Skeletal muscle tissue (tissue), 4 donors: ENCODE results near the gene SPINK5. TPM values are rescaled to one million over a fixed set of nuclear protein-coding genes. Genes with fewer than 3 reads are reported as not detected.

Experiments used
- H3K27ac ChIP-seq: one replicate; pipeline ENCODE4 v1.7.0; 2013; ENCODE audit warnings: mild to moderate bottlenecking, low read depth, low read length, inconsistent platforms
- H3K27me3 ChIP-seq, 3 donors: one replicate each; pipeline ENCODE4 v1.7.0; 2013; ENCODE audit warnings: low read length in 3 of 3; ENCODE audit not compliant: control insufficient read depth in 3 of 3, insufficient read depth in 3 of 3
- H3K36me3 ChIP-seq, 3 donors: one replicate each; pipeline ENCODE4 v1.7.0; 2013; ENCODE audit warnings: low read length in 3 of 3; ENCODE audit not compliant: control insufficient read depth in 3 of 3, insufficient read depth in 3 of 3
- H3K4me1 ChIP-seq, 3 donors: one replicate each; pipeline ENCODE4 v1.7.0; 2013; ENCODE audit warnings: low read length in 3 of 3, mild to moderate bottlenecking in 3 of 3; ENCODE audit not compliant: control insufficient read depth in 3 of 3, insufficient read depth in 3 of 3
- H3K4me3 ChIP-seq, 3 donors: one replicate each; pipeline ENCODE4 v1.7.0; 2013; ENCODE audit warnings: low read length in 3 of 3
- H3K9ac ChIP-seq, 3 donors: one replicate each; pipeline ENCODE4 v1.7.0; 2013; ENCODE audit warnings: low read length in 3 of 3, mild to moderate bottlenecking in 3 of 3, moderate library complexity in 2 of 3, low read depth in 1 of 3
- H3K9me3 ChIP-seq, 3 donors: one replicate each; pipeline ENCODE4 v1.7.0; 2013; ENCODE audit warnings: low read length in 3 of 3; ENCODE audit not compliant: control insufficient read depth in 3 of 3
- total RNA-seq: library from RNA; depleted of rRNA; stranded (reverse); fragments of >200 nt; gene quantifications from one replicate; pipeline ENCODE4 v1.2.3, GENCODE V29; 2014
- donor health status: Osteomylitis.

Gene SPINK5
- total RNA-seq, 1 donor from 2014 or later = not detected

GRCh38 chr5:148135091-148136048 is 71.6 kb downstream of the SPINK5 start:
- H3K9me3 ChIP-seq = no peaks in the 10 kb centered on the region
- no peaks in the 10 kb centered on the region for H3K36me3 ChIP-seq
- H3K4me1 ChIP-seq = no peaks in the 10 kb centered on the region
- no peak overlapping the region for H3K27ac ChIP-seq
- no peak overlapping the region for H3K4me3 ChIP-seq
- H3K27me3 ChIP-seq = no peaks in the 10 kb centered on the region
- H3K9ac ChIP-seq = no peak overlapping the region

- Histone ChIP-seq H3K4me3 (no peak overlapping the region), H3K4me1 (no peaks in the 10 kb centered on the region), H3K9ac (no peak overlapping the region), H3K36me3 (no peaks in the 10 kb centered on the region), H3K27me3 (no peaks in the 10 kb centered on the region), H3K9me3 (no peaks in the 10 kb centered on the region), H3K27ac (no peak overlapping the region)
These were observed 77.1 kb downstream of the SPINK5 start for GRCh38 chr5:148140846-148141245.

- H3K36me3 ChIP-seq = no peaks in the 10 kb centered on the region
- H3K4me1 ChIP-seq = no peaks in the 10 kb centered on the region
- H3K9me3 ChIP-seq = no peaks in the 10 kb centered on the region
- H3K27ac ChIP-seq = no peak overlapping the region
- H3K4me3 ChIP-seq = no peak overlapping the region
- H3K27me3 ChIP-seq = no peaks in the 10 kb centered on the region
- H3K9ac ChIP-seq = no peak overlapping the region
These were observed 77.9 kb downstream of the SPINK5 start for GRCh38 chr5:148141645-148142044.

- H3K9ac ChIP-seq = no peak overlapping the region
These were observed 82.1 kb downstream of the SPINK5 start for GRCh38 chr5:148145916-148146315.

DNA sequence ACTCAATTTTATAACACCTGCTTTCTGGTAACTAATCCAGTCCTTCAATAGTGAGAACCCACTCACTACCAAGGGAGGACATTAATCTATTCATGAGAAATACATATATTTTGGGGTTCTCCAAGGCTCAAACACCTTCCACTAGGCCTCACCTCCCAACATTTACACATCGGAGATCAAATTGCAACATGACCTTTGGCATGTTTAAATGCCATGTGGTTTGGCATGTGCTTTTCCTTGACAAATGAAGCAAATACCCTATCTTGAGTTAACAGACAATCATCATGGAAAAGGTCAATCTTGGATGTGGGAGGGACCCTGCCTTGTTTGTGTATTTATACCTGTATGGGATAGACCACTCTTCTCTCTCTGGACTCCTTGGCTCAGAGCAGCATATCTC is 82.7 kb downstream of the SPINK5 start:
- Histone ChIP-seq H3K9me3 (no peaks in the 10 kb centered on the region), H3K4me1 (no peaks in the 10 kb centered on the region), H3K27me3 (no peaks in the 10 kb centered on the region), H3K4me3 (no peak overlapping the region), H3K9ac (no peak overlapping the region), H3K36me3 (no peaks in the 10 kb centered on the region), H3K27ac (no peak overlapping the region)

More at GRCh38 chr5:148145916-148146315, 82.1 kb downstream of the SPINK5 start:
- Histone ChIP-seq H3K4me1 (no peaks in the 10 kb centered on the region), H3K36me3 (no peaks in the 10 kb centered on the region), H3K4me3 (no peak overlapping the region), H3K27ac (no peak overlapping the region), H3K9me3 (no peaks in the 10 kb centered on the region), H3K27me3 (no peaks in the 10 kb centered on the region)

DNA sequence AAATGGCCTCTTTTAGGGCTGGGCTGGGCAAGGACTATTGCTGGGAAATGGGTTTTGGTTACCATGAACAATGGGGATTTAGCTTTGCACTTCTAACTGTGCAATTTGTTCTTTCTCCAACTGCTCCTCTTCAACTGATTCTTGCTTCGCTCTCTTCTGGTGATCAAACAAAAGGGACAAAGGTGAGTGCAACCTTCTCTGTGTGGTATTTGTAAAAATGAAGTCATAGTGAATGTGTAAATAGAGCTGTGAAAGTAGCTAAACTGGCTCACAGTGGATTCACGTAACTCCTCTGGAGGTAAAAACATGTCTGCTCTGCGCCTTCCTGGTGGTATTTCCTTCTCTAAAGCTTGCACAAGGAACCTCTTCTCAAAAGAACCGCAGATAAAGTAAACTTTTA is 83.6 kb downstream of the SPINK5 start:
- H3K4me3 ChIP-seq = no peak overlapping the region
- H3K36me3 ChIP-seq = no peaks in the 10 kb centered on the region
- no peaks in the 10 kb centered on the region for H3K9me3 ChIP-seq
- no peaks in the 10 kb centered on the region for H3K4me1 ChIP-seq
- H3K27ac ChIP-seq = no peak overlapping the region
- no peaks in the 10 kb centered on the region for H3K27me3 ChIP-seq
- H3K9ac ChIP-seq = no peak overlapping the region

- H3K4me1 ChIP-seq = no peaks in the 10 kb centered on the region
- no peaks in the 10 kb centered on the region for H3K27me3 ChIP-seq
These were observed 88.1 kb downstream of the SPINK5 start for GRCh38 chr5:148151872-148152271.

DNA sequence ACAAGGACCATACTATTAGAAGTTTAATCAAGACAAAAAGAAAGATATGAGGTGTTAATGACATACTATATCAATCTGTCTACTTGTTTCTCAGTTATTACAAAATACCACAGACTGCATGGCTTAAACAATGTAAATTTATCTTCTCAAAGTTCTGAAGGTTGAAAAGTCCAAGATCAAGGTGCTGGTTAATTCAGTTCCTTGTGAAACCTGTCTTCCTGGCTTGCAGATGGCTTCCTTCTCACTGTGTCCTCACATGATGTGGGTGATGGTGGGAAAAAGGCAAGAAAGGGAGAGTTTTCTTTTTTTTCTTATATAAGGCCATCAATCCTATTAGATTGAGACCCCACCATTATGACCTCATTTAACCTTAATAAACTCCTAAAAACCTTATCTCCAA is 89.0 kb downstream of the SPINK5 start:
- Histone ChIP-seq H3K9me3 (no peaks in the 10 kb centered on the region), H3K9ac (no peak overlapping the region), H3K36me3 (no peaks in the 10 kb centered on the region)

More at GRCh38 chr5:148151872-148152271, 88.1 kb downstream of the SPINK5 start:
- H3K4me3 ChIP-seq = no peak overlapping the region
- H3K36me3 ChIP-seq = no peaks in the 10 kb centered on the region
- H3K9me3 ChIP-seq = no peaks in the 10 kb centered on the region
- H3K27ac ChIP-seq = no peak overlapping the region
- no peak overlapping the region for H3K9ac ChIP-seq

DNA sequence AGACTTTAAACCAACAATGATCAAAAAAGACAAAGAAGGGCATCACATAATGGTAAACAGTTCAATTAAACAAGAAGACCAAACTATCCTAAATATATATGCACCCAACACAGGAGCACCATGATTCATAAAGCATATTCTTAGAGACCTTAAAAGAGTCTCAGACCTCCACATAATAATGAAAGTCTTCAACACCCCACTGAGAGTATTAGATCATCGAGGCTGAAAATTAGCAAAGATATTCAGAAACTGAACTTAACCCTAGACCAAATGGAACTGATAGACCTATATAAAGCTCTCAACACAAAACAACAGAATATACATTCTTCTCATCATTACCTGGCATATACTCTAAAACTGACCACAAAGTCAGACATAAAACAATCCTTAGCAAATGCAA is 92.8 kb downstream of the SPINK5 start:
- Histone ChIP-seq H3K27me3 (no peaks in the 10 kb centered on the region), H3K9me3 (no peaks in the 10 kb centered on the region), H3K4me3 (no peak overlapping the region), H3K27ac (no peak overlapping the region), H3K36me3 (no peaks in the 10 kb centered on the region), H3K9ac (no peak overlapping the region), H3K4me1 (no peaks in the 10 kb centered on the region)

More for the DNA sequence above, 89.0 kb downstream of the SPINK5 start:
- Histone ChIP-seq H3K4me3 (no peak overlapping the region), H3K4me1 (no peaks in the 10 kb centered on the region), H3K27ac (no peak overlapping the region), H3K27me3 (no peaks in the 10 kb centered on the region)

DNA sequence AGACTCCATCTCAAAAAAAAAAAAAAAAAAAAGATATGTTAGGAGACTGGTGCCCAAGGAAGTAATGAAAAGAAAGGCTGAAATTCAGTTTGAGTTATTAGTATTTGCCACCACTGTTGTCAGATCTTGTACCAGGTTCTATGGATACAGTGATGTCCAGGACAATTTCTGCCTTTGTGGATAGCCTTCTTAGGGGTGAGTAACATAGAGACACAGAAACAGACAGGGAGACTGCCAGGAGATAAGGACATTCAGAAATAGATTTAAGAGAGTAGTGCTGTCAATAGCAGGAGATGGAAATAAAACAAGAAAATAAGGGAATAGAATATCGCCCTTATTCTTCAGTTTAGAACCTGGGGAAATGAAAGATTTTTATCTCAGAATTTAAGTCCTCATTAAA is 98.3 kb downstream of the SPINK5 start:
- H3K4me1 ChIP-seq = no peaks in the 10 kb centered on the region

More for the DNA sequence above, 98.3 kb downstream of the SPINK5 start:
- Histone ChIP-seq H3K9ac (no peak overlapping the region), H3K36me3 (no peaks in the 10 kb centered on the region), H3K9me3 (no peaks in the 10 kb centered on the region), H3K27me3 (no peaks in the 10 kb centered on the region), H3K27ac (no peak overlapping the region), H3K4me3 (no peak overlapping the region)
